Embryonic facial prominence (tissue), 1 donor: ENCODE results near the gene RACK1.
A peak's percentile ranks its signal among the peaks of the same experiment; 100 is the strongest.
"Not testable (repeated sequence)": the region's sequence is repeated elsewhere in the genome, so short reads cannot be mapped to it uniquely, and the experiment has no call there.

Experiments
- DNase-seq: peaks from one replicate; pipeline ENCODE4 v3.0.0-alpha.2; 2016; ENCODE audit errors: extremely low spot score

RACK1 gene

GRCh38 chr5:181243564-181244343, at the start of gene RACK1:
RACK1 (minus strand) TSS chr5:181243906; CDS start chr5:181243800, 106 bp downstream.
- DNase-seq: peak; percentile 84

DNA sequence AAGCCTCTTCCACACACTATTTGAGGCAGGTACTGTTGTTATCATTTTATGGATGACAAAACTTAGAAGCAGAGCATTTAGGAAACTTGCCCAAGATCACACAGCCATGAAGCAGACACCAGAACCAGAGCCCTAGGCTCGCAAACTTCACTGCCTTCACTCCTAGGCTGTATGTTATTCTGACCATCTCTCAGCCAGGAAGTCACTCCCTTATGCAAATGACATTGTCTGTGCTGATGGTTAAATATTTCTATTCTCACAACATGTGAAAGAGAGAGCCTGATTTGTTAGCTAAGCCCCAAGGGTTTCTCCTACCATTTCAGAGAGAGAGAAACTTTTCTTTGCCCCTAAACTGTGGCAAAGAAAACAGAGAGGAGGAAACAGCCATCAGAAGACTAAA, 43.6 kb upstream of the RACK1 start:
- not testable (repeated sequence) for DNase-seq

- DNase-seq: not testable (repeated sequence)
Measured at GRCh38 chr5:181285962-181286705, 42.4 kb upstream of the RACK1 start.

DNA sequence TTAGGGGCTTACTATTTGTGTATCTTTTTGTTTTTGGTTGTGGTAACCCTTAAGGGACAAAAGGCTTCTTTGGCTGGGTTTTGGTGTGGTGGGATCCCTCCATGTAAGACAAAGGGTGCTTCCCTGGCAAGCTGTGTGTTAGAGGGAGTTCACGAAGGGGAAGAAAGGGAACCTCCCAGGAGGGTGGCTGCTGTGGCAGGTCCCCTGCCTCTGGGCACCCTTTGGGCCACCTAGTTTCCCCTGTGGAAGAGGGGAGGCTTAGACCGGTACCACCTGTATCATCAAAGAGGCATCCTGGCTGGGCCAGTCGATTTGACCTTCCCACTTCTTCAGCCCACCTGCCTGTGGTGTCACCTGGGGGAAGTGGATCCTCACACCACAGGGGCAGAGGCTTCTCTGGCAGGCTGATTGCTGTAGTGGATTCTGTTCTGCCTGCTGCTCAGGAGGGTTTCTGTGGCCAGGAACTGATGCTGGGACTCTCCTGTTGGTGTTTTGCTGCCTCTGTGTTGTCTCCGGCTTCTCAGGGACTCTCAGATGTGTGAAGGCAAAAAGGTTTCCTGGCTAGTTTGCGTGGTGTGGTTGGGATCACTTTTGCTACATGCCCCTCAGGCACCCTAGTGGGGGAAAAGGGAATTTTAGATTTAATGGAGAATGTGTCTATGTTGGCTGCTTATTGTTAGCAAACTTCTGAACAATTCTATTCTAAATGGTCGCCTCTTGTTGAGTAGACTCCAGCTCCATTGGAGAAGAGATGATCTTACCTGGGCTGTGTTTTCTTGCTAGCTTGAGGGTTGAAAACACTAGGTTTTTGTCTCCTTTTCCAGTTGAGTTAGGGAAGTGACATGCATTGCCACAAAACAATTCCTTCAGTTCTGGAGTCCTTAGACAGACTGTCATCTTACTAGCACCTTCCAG, 40.4 kb upstream of the RACK1 start:
- not testable (repeated sequence) for DNase-seq

- DNase-seq: no peak
Measured at GRCh38 chr5:181283347-181283746, 39.6 kb upstream of the RACK1 start.

- DNase-seq: no peak
Measured at GRCh38 chr5:181282874-181283273, 39.2 kb upstream of the RACK1 start.

DNA sequence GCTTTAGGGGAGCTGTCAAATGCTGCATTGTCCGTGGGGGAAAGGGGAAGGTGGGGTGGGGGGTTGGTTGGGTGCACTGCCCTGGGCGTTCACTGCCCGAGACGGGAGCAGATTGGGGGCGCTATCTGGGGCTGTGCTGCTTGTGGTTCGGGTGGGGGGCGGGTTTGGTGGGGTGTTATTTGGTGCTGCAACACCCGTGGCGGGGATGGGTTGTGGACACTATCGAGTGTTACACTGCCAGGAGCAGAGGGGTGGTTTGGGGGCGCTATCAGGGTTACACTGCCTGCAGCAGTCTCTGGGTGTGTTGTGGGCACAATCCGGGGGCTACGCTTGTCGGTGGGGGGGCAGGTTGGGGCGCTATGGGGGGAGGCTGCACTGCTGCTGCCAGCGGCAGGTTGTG, 38.7 kb upstream of the RACK1 start:
- not testable (repeated sequence) for DNase-seq

- no peak for DNase-seq
Measured at GRCh38 chr5:181281984-181282316, 38.2 kb upstream of the RACK1 start.

DNA sequence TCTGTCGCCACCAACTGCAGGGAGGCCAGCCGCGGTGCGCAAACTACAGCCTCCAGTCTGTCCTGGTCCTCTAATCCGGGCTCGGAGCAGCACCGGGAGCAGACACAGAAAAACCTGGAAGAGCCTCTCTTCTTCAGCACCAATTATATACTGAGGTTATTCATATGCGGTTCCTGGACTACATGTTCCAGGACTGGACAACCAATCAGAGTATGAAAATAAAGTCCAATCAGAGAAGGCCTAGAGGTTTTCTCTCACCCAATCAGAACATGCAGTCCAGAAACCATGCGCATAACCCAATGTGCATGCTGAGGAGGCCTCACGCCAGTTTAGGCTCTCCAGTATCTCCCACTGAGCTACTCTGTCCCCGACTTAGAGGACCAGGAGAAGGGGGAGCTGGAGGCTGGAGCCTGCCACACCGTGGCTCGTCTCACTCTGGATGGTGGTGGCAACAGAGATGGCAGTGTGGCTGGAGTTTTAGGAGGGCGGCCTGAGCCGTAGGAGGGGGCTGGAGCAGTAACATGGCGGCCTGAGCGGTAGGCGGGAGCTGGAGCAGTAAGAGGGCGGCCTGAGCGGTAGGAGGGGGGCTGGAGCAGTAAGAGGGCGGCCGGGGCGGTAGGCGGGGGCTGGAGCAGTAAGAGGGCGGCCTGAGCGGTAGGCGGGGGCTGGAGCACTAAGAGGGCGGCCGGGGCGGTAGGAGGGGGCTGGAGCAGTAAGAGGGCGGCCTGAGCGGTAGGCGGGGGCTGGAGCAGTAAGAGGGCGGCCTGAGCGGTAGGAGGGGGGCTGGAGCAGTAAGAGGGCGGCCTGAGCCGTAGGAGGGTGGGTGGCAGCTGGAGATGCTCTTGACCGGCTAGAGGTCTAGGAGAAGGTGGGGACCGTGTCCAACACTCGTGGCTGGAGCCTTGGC, 37.6 kb upstream of the RACK1 start:
- DNase-seq: no peak

GRCh38 chr5:181280251-181280762, 36.6 kb upstream of the RACK1 start:
- DNase-seq: no peak

- DNase-seq: not testable (repeated sequence)
Measured at GRCh38 chr5:181273433-181273744, 29.7 kb upstream of the RACK1 start.

- DNase-seq: no peak
Measured at GRCh38 chr5:181271081-181271480, 27.4 kb upstream of the RACK1 start.

DNA sequence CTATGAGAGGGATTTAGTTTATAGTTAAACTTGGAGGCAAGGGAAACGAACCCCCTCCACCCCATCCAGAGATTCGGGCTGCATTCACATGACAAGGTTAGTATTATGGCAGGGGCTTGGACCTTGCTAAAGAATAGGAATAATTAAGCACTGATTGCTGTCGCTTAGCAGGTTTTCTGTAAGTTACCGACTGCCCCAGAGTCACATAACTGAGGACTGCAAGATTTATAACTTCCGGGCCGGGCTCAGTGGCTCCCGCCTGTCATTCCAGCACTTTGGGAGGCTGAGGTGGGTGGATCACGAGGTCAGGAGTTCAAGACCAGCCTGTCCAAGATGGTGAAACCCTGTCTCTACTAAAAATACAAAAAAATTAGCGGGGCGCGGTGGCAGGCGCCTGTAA, 24.2 kb upstream of the RACK1 start:
- DNase-seq: not testable (repeated sequence)

DNA sequence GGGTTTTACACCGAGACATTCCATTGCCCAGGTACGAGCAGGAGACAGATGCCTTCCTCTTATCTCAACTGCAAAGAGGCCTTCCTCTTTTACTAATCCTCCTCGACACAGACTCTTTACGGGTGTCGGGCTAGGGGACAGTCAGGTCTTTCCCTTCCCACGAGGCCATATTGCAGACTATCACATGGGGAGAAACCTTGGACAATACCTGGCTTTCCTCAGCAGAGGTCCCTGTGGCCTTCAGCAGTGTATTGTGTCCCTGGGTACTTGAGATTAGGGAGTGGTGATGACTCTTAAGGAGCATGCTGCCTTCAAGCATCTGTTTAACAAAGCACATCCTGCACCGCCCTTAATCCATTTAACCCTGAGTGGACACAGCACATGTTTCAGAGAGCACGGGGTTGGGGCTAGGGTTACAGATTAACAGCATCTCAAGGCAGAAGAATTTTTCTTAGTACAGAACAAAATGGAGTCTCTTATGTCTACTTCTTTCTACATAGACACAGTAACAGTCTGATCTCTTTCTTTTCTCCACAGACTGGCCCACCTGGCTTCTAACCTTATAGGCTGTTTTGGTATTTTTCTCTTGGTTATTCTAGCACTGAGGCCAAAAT, 23.7 kb upstream of the RACK1 start:
- DNase-seq: not testable (repeated sequence)

DNA sequence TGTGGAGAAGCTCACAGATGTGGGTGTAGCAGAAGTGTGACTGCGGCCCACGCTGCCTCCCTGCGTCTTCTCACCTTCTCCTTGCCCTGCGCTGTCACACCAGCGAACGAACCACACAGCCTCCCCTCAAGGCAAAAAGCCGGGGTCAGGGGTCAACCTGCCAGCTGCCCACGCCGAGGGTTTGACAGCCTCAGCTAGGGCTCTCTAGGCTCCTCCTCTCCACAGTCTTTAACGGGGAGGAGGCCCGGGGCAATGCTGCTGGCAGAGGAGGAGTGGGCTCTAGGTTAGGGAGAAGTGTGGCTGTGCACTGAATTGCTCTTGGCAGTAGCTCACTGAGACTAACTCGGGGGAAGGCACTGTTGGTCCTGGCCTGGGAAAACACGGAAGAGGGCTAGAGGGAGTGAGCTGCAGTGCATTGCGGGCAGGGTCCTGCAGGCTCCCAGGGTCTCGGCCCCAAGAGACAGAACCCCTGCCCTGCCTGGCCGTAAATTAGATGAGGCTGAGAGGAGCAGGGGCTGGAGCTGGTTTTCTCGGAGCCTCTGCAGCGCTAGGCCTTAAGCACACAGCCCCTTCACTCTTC, 21.5 kb upstream of the RACK1 start:
- no peak for DNase-seq

GRCh38 chr5:181263633-181264032, 19.9 kb upstream of the RACK1 start:
- no peak for DNase-seq

GRCh38 chr5:181261320-181262049, 17.8 kb upstream of the RACK1 start:
- DNase-seq: no peak

DNA sequence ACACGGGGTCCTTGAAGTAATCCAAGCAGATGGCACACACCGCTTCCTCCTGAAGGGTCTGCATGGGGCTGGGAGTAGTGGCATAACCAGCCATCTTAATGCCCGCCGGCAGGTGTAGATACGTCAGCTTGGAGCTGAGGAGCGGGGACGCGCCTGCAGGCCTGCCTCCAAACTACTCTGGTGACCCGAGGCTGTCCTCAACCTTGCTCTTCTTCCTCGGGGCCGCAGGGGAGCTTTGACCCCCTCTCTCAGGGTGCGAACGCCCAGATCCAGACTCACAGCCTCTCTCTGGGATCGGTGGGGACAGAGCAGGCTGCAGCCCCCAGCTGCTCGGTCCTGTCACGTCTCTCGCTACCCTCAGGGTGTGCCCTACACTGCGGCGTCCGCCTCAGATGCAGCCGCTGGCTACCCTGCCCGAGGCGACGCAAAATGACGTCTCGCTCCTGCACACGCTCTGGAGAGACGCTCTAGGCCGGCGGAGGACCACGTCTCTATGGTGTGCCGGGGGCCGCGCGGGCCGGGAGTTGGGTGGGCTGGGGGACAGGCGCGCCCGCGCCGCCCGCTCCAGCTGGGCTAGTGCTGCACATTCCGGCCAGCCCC, 17.1 kb upstream of the RACK1 start, which contains the start of gene TRIM52:
TRIM52 (minus strand) TSS at position 424 of the 600 bp plus-strand sequence; CDS start at position 94, 330 bp downstream.
- DNase-seq: peak; percentile 81
